Muscle of leg (tissue), 11 donors: ENCODE results near the gene ABCB1. TPM values are rescaled to one million over a fixed set of nuclear protein-coding genes. Genes with fewer than 3 reads are reported as not detected.

Experiments used
- DNase-seq: peaks from one replicate; pipeline ENCODE4 v3.0.0; 2013
- H3K27ac ChIP-seq: one replicate; pipeline ENCODE4 v1.5.1; 2013; ENCODE audit warnings: mild to moderate bottlenecking, low read length, control low read depth
- H3K27me3 ChIP-seq: one replicate; pipeline ENCODE4 v1.6.1; 2013; ENCODE audit warnings: low read length; ENCODE audit not compliant: control insufficient read depth, insufficient read depth
- H3K36me3 ChIP-seq: one replicate; pipeline ENCODE4 v1.6.1; 2013; ENCODE audit warnings: low read length; ENCODE audit not compliant: control insufficient read depth, insufficient read depth
- H3K4me1 ChIP-seq: one replicate; pipeline ENCODE4 v1.6.1; 2013; ENCODE audit warnings: low read length; ENCODE audit not compliant: control insufficient read depth, insufficient read depth
- H3K4me3 ChIP-seq: one replicate; pipeline ENCODE4 v1.5.1; 2013; ENCODE audit warnings: low read length, control low read depth
- H3K9me3 ChIP-seq: replicated peaks from 2 replicates; pipeline ENCODE4 v1.6.1; 2013; ENCODE audit warnings: low read depth, low read length; ENCODE audit not compliant: control insufficient read depth
- WGBS: methylation state at CpG from one replicate; pipeline ENCODE4 v1.1.5; 2013; ENCODE audit warnings: missing lambda C conversion rate; ENCODE audit not compliant: insufficient coverage; 5-methylcytosine and 5-hydroxymethylcytosine counted together
- polyA plus RNA-seq, 8 donors: library from polyadenylated mRNA; unstranded; fragments of 120-200 nt; gene quantifications; one replicate each; pipeline versions ENCODE4 v1.2.1 to v1.2.3, GENCODE V29; 2013; ENCODE audit warnings: inconsistent platforms in 1 of 8, low replicate concordance in 1 of 8; ENCODE audit not compliant: insufficient read length in 8 of 8, insufficient read depth in 1 of 8
- total RNA-seq: library from RNA; stranded (reverse); fragments of 120-200 nt; gene quantifications from one replicate; pipeline ENCODE4 v1.2.4, GENCODE V29; 2013

The ABCB1 gene
- total and polyA plus RNA-seq, 9 donors: 0.16 to 0.60 (median 0.42) TPM

GRCh38 chr7:87505557-87506245, 95.0 kb downstream of the ABCB1 start:
- H3K36me3 ChIP-seq: no peaks in the 10 kb centered on the region
- DNase-seq: no peak
- H3K9me3 ChIP-seq: no peaks in the 10 kb centered on the region
- no peaks in the 10 kb centered on the region for H3K27me3 ChIP-seq
- no peak overlapping the region for H3K4me3 ChIP-seq
- no peak overlapping the region for H3K27ac ChIP-seq
- no CpG with 5 or more reads among the region's 5 CpGs for WGBS
- H3K4me1 ChIP-seq: peaks cover 3% of the 10 kb centered on the region

- Histone ChIP-seq H3K36me3 (no peaks in the 10 kb centered on the region), H3K27ac (no peak overlapping the region), H3K4me3 (no peak overlapping the region), H3K9me3 (no peaks in the 10 kb centered on the region), H3K4me1 (no peaks in the 10 kb centered on the region), H3K27me3 (no peaks in the 10 kb centered on the region)
- WGBS: no CpG with 5 or more reads among the region's 5 CpGs
- DNase-seq: no peak
These were observed 95.6 kb downstream of the ABCB1 start for GRCh38 chr7:87505122-87505521.

- H3K36me3 ChIP-seq: no peaks in the 10 kb centered on the region
- no peak overlapping the region for H3K4me3 ChIP-seq
- no peaks in the 10 kb centered on the region for H3K27me3 ChIP-seq
- no peaks in the 10 kb centered on the region for H3K9me3 ChIP-seq
- no peak for DNase-seq
- H3K4me1 ChIP-seq: no peaks in the 10 kb centered on the region
- no peak overlapping the region for H3K27ac ChIP-seq
- 80% methylated on average over 1 of the region's 3 CpGs for WGBS
These were observed 101.2 kb downstream of the ABCB1 start for GRCh38 chr7:87499494-87499893.

- Histone ChIP-seq H3K27me3 (no peaks in the 10 kb centered on the region), H3K27ac (no peak overlapping the region), H3K36me3 (no peaks in the 10 kb centered on the region), H3K4me1 (no peaks in the 10 kb centered on the region), H3K4me3 (no peak overlapping the region), H3K9me3 (no peaks in the 10 kb centered on the region)
- no peak for DNase-seq
- no CpG with 5 or more reads among the region's 1 CpG for WGBS
These were observed 101.8 kb downstream of the ABCB1 start for GRCh38 chr7:87498893-87499292.

- 80% methylated on average over 2 of the region's 3 CpGs for WGBS
These were observed 103.2 kb downstream of the ABCB1 start for GRCh38 chr7:87497482-87497881.

GRCh38 chr7:87495366-87495765, 105.3 kb downstream of the ABCB1 start:
- no peaks in the 10 kb centered on the region for H3K36me3 ChIP-seq
- WGBS: 87% methylated on average over 3 of the region's 5 CpGs
- DNase-seq: no peak
- no peak overlapping the region for H3K27ac ChIP-seq
- no peaks in the 10 kb centered on the region for H3K4me1 ChIP-seq
- H3K9me3 ChIP-seq: no peaks in the 10 kb centered on the region
- no peaks in the 10 kb centered on the region for H3K27me3 ChIP-seq
- no peak overlapping the region for H3K4me3 ChIP-seq

More at GRCh38 chr7:87497482-87497881, 103.2 kb downstream of the ABCB1 start:
- no peak overlapping the region for H3K27ac ChIP-seq
- DNase-seq: no peak
- no peaks in the 10 kb centered on the region for H3K4me1 ChIP-seq
- H3K4me3 ChIP-seq: no peak overlapping the region
- no peaks in the 10 kb centered on the region for H3K9me3 ChIP-seq
- no peaks in the 10 kb centered on the region for H3K36me3 ChIP-seq
- no peaks in the 10 kb centered on the region for H3K27me3 ChIP-seq

GRCh38 chr7:87494454-87494853, 106.2 kb downstream of the ABCB1 start:
- Histone ChIP-seq H3K9me3 (no peaks in the 10 kb centered on the region), H3K4me1 (no peaks in the 10 kb centered on the region), H3K4me3 (no peak overlapping the region), H3K27me3 (no peaks in the 10 kb centered on the region), H3K27ac (no peak overlapping the region), H3K36me3 (no peaks in the 10 kb centered on the region)
- no peak for DNase-seq
- no CpG with 5 or more reads among the region's 1 CpG for WGBS

- Histone ChIP-seq H3K9me3 (no peaks in the 10 kb centered on the region), H3K4me3 (no peak overlapping the region), H3K4me1 (no peaks in the 10 kb centered on the region), H3K36me3 (no peaks in the 10 kb centered on the region), H3K27me3 (no peaks in the 10 kb centered on the region), H3K27ac (no peak overlapping the region)
- 93% methylated on average over 1 of the region's 2 CpGs for WGBS
- no peak for DNase-seq
These were observed 117.6 kb downstream of the ABCB1 start for GRCh38 chr7:87483131-87483530.

- no peaks in the 10 kb centered on the region for H3K9me3 ChIP-seq
- H3K27me3 ChIP-seq: no peaks in the 10 kb centered on the region
- H3K4me3 ChIP-seq: no peak overlapping the region
- no peak overlapping the region for H3K27ac ChIP-seq
- DNase-seq: no peak
- no peaks in the 10 kb centered on the region for H3K4me1 ChIP-seq
- H3K36me3 ChIP-seq: no peaks in the 10 kb centered on the region
- WGBS: 80% methylated on average over 1 of the region's 3 CpGs
These were observed 118.6 kb downstream of the ABCB1 start for GRCh38 chr7:87482115-87482514.

- WGBS: 92% methylated on average over 2 of the region's 2 CpGs
- no peaks in the 10 kb centered on the region for H3K9me3 ChIP-seq
- no peak for DNase-seq
- no peaks in the 10 kb centered on the region for H3K4me1 ChIP-seq
- no peak overlapping the region for H3K27ac ChIP-seq
- H3K36me3 ChIP-seq: no peaks in the 10 kb centered on the region
- H3K4me3 ChIP-seq: no peak overlapping the region
- H3K27me3 ChIP-seq: peaks cover 6% of the 10 kb centered on the region
These were observed 120.3 kb downstream of the ABCB1 start for GRCh38 chr7:87480386-87480785.

- Histone ChIP-seq H3K36me3 (no peaks in the 10 kb centered on the region), H3K4me3 (no peak overlapping the region), H3K27me3 (peaks cover 9% of the 10 kb centered on the region), H3K27ac (no peak overlapping the region), H3K4me1 (peaks cover 3% of the 10 kb centered on the region), H3K9me3 (no peaks in the 10 kb centered on the region)
- WGBS: 66% methylated on average over 2 of the region's 2 CpGs
- no peak for DNase-seq
These were observed 120.7 kb downstream of the ABCB1 start for GRCh38 chr7:87479951-87480350.
